CD4-positive, alpha-beta T cell (primary cell): Measurements from ENCODE around the gene CPNE8. TPM values are rescaled to one million over a fixed set of nuclear protein-coding genes. Genes with fewer than 3 reads are reported as not detected.

Experiments used
- ATAC-seq: fragments of 200-7000 bp; cut with Tn5 transposase; one replicate; pipeline ENCODE4 v1.10.0; 2022; ENCODE audit warnings: mild to moderate bottlenecking; ENCODE audit not compliant: poor library complexity
- CTCF ChIA-PET: fragments of 350-600 bp; sonication (Branson Sonifier 250); formaldehyde crosslinking; loops from one replicate; lab custom pipeline; 2021; ENCODE audit warnings: antibody characterized with exemption, inconsistent platforms; lab: Charles Lee
- POLR2A ChIA-PET: fragments of 350-600 bp; sonication (Branson Sonifier 250); formaldehyde crosslinking; loops from one replicate; lab custom pipeline; 2021; ENCODE audit warnings: antibody characterized with exemption, inconsistent platforms; lab: Charles Lee
- DNase-seq, 14 experiments: peaks; one replicate each; pipeline ENCODE4 v3.0.0-alpha.2; 2013 to 2020; ENCODE audit warnings: mixed read lengths in 2 of 14
- H3K27ac ChIP-seq, 2 donors: one replicate each; pipeline versions ENCODE4 v1.5.1 to v1.7.0; 2013; ENCODE audit warnings: low read length in 2 of 2, low read depth in 1 of 2, mild to moderate bottlenecking in 1 of 2
- H3K27me3 ChIP-seq, 2 experiments: 1 replicate in 1 of 2; 2 replicates in 1 of 2; pipeline versions ENCODE4 v1.6.1 to v1.7.0; 2013; ENCODE audit warnings: low read length in 2 of 2, control low read depth in 1 of 2, mild to moderate bottlenecking in 1 of 2, moderate library complexity in 1 of 2; ENCODE audit not compliant: insufficient read depth in 2 of 2, control insufficient read depth in 1 of 2
- H3K36me3 ChIP-seq: one replicate; pipeline ENCODE4 v1.6.1; 2013; ENCODE audit warnings: low read length, control low read depth; ENCODE audit not compliant: insufficient read depth
- H3K4me1 ChIP-seq: one replicate; pipeline ENCODE4 v1.6.1; 2013; ENCODE audit warnings: low read length, control low read depth; ENCODE audit not compliant: insufficient read depth
- H3K4me3 ChIP-seq: one replicate; pipeline ENCODE4 v1.5.1; 2013; ENCODE audit warnings: mild to moderate bottlenecking, low read length, moderate library complexity
- H3K9me3 ChIP-seq, 2 experiments: 1 replicate in 1 of 2; 2 replicates in 1 of 2; pipeline versions ENCODE4 v1.6.1 to v1.7.0; 2013; ENCODE audit warnings: low read length in 2 of 2, mild to moderate bottlenecking in 2 of 2, control low read depth in 1 of 2, moderate library complexity in 1 of 2; ENCODE audit not compliant: control insufficient read depth in 1 of 2, insufficient read depth in 1 of 2
- H3K27ac Mint-ChIP-seq: one replicate; pipeline ENCODE4 v1.8.0; 2020; ENCODE audit warnings: mixed read lengths
- H3K27me3 Mint-ChIP-seq: one replicate; pipeline ENCODE4 v1.8.0; 2021; ENCODE audit warnings: mixed read lengths
- H3K36me3 Mint-ChIP-seq: one replicate; pipeline ENCODE4 v1.8.0; 2021; ENCODE audit warnings: low read depth, mixed read lengths
- H3K4me1 Mint-ChIP-seq: one replicate; pipeline ENCODE4 v1.8.0; 2021; ENCODE audit warnings: low read depth, mixed read lengths
- H3K4me3 Mint-ChIP-seq: one replicate; pipeline ENCODE4 v1.8.0; 2020; ENCODE audit warnings: mild to moderate bottlenecking, mixed read lengths
- H3K9me3 Mint-ChIP-seq: one replicate; pipeline ENCODE4 v1.8.0; 2020; ENCODE audit warnings: mixed read lengths
- intact Hi-C, 2 experiments: fragments of 100-400 bp; cut with DNase I in 1 of 2; cut with micrococcal nuclease in 1 of 2; formaldehyde crosslinking; loops; one replicate each; pipeline versions ENCODE4 v1.15.1 to v1.9.0; 2023 to 2025; cut with DNase I, micrococcal nuclease
- total RNA-seq, 174 experiments: library from RNA in 2 of 174; stranded (reverse) in 2 of 174; gene quantifications; one replicate each; pipeline ENCODE4 v1.2.3 and lab custom pipeline; 2021 to 2026
- TF ChIP-seq, protein P1 (sequence below): fragments of 200-600 bp; IDR thresholded peaks from one replicate; pipeline ENCODE4 v1.8.0; 2022; ENCODE audit warnings: antibody characterized with exemption, mild to moderate bottlenecking

Gene CPNE8
- total RNA-seq, 2 experiments from 2014 or later, result 2.7 to 3.6 TPM

GRCh38 chr12:38823738-38824137, 81.7 kb downstream of the CPNE8 start:
- Histone ChIP-seq H3K9me3 (peaks cover 0 to 5% of the 10 kb centered on the region in 2 experiments), H3K27me3 (no peaks in the 10 kb centered on the region), H3K4me1 (no peaks in the 10 kb centered on the region), H3K4me3 (no peak overlapping the region), H3K27ac (no peak overlapping the region), H3K36me3 (no peaks in the 10 kb centered on the region)
- H3K9me3 Mint-ChIP-seq, result no peaks in the 10 kb centered on the region
- ChIA-PET CTCF (no interaction called here), POLR2A (no interaction called here)
- no peaks in the 10 kb centered on the region for H3K27me3 Mint-ChIP-seq
- intact Hi-C loops, result no loop called here
- no peaks in the 10 kb centered on the region for H3K36me3 Mint-ChIP-seq
- no peak for DNase-seq
- TF ChIP-seq, protein P1, sequence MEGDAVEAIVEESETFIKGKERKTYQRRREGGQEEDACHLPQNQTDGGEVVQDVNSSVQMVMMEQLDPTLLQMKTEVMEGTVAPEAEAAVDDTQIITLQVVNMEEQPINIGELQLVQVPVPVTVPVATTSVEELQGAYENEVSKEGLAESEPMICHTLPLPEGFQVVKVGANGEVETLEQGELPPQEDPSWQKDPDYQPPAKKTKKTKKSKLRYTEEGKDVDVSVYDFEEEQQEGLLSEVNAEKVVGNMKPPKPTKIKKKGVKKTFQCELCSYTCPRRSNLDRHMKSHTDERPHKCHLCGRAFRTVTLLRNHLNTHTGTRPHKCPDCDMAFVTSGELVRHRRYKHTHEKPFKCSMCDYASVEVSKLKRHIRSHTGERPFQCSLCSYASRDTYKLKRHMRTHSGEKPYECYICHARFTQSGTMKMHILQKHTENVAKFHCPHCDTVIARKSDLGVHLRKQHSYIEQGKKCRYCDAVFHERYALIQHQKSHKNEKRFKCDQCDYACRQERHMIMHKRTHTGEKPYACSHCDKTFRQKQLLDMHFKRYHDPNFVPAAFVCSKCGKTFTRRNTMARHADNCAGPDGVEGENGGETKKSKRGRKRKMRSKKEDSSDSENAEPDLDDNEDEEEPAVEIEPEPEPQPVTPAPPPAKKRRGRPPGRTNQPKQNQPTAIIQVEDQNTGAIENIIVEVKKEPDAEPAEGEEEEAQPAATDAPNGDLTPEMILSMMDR, result no peak
- H3K27ac Mint-ChIP-seq, result no peak overlapping the region
- ATAC-seq, result no peak
- H3K4me3 Mint-ChIP-seq, result no peak overlapping the region
- no peaks in the 10 kb centered on the region for H3K4me1 Mint-ChIP-seq

DNA sequence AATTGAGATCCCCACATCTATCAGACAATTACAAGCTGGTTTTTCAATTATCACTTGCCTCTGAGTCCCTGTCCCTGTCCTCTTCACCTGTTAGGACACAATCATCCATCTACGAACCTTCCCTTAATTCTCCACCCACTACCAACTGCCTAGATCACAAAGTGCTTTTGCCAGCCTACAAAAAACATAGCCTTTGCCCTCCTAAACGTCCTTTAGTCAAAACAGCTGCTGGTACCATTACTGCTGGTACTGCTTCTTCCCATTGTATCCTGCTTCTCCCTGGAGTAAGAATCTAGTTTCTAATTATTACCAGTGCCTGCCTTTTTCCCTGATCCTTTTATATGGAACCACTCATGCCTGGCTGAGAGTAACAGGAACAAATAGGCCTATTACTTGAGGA, 82.1 kb downstream of the CPNE8 start:
- Mint-ChIP-seq H3K9me3 (no peaks in the 10 kb centered on the region), H3K4me1 (no peaks in the 10 kb centered on the region), H3K27ac (no peak overlapping the region), H3K36me3 (no peaks in the 10 kb centered on the region), H3K27me3 (no peaks in the 10 kb centered on the region), H3K4me3 (no peak overlapping the region)
- intact Hi-C loops, result no loop called here
- Histone ChIP-seq H3K27ac (no peak overlapping the region), H3K9me3 (peaks cover 0 to 5% of the 10 kb centered on the region in 2 experiments), H3K27me3 (no peaks in the 10 kb centered on the region), H3K36me3 (no peaks in the 10 kb centered on the region), H3K4me1 (no peaks in the 10 kb centered on the region), H3K4me3 (no peak overlapping the region)
- TF ChIP-seq, protein P1, result no peak
- DNase-seq (no peak), ATAC-seq (no peak)
- POLR2A ChIA-PET, result no interaction called here
- CTCF ChIA-PET, result no interaction called here

DNA sequence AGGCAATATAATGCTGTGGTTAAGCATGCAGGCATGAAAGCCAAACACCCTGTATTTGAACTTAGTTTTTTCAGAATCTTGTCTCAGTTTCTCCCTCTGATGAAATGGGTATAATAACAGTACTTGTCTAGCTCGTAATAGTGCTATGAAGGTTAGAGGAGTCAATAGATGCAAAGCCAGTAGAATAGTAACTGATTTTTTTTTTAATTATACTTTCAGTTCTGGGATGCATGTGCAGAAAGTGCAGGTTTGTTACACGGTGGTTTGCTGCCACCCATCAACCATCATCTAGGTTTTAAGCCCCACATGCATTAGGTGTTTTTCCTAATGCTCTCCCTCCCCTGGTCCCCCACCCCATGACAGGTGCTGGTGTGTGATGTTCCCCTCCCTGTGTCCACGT, 87.4 kb downstream of the CPNE8 start:
- intact Hi-C loops, result no loop called here
- no peak overlapping the region for H3K27ac Mint-ChIP-seq
- Histone ChIP-seq H3K4me3 (no peak overlapping the region), H3K4me1 (no peaks in the 10 kb centered on the region), H3K27me3 (no peaks in the 10 kb centered on the region), H3K27ac (no peak overlapping the region), H3K36me3 (no peaks in the 10 kb centered on the region), H3K9me3 (peaks cover 0 to 8% of the 10 kb centered on the region in 2 experiments)
- no peaks in the 10 kb centered on the region for H3K27me3 Mint-ChIP-seq
- no peak overlapping the region for H3K4me3 Mint-ChIP-seq
- DNase-seq, result no peak
- ChIA-PET CTCF (no interaction called here), POLR2A (no interaction called here)
- H3K9me3 Mint-ChIP-seq, result no peaks in the 10 kb centered on the region
- no peaks in the 10 kb centered on the region for H3K4me1 Mint-ChIP-seq
- no peaks in the 10 kb centered on the region for H3K36me3 Mint-ChIP-seq
- TF ChIP-seq, protein P1, result no peak
- no peak for ATAC-seq
